ENCODE data around the gene SMOC2. TPM values are rescaled to one million over a fixed set of nuclear protein-coding genes. Genes with fewer than 3 reads are reported as not detected.

SMOC2 gene
- total RNA-seq, 3 donors from 2014 or later, result 11.4 to 40.4 (median 18.8) TPM

- ATAC-seq, result no peak
- Histone ChIP-seq H3K4me1 (ENCODE audit: low read depth) (no peaks in the 10 kb centered on the region), H3K9me3 (no peaks in the 10 kb centered on the region), H3K36me3 (ENCODE audit: low read depth) (no peaks in the 10 kb centered on the region), H3K4me3 (no peak overlapping the region)
- DNase-seq, result no peak
- TF ChIP-seq CTCF (IDR thresholded peaks at IDR 0.05), result no peak
- intact Hi-C loops (cut with DNase I, micrococcal nuclease), result no loop called here
Observed at GRCh38 chr6:168599769-168600330, 158.9 kb downstream of the SMOC2 start.

GRCh38 chr6:168600381-168600780 lies 159.4 kb downstream of the SMOC2 start:
- no peak for DNase-seq
- intact Hi-C loops (cut with DNase I, micrococcal nuclease), result no loop called here
- Histone ChIP-seq H3K9me3 (no peaks in the 10 kb centered on the region), H3K4me3 (no peak overlapping the region), H3K4me1 (ENCODE audit: low read depth) (no peaks in the 10 kb centered on the region), H3K36me3 (ENCODE audit: low read depth) (no peaks in the 10 kb centered on the region)
- TF ChIP-seq CTCF (IDR thresholded peaks at IDR 0.05), result no peak
- ATAC-seq, result no peak

GRCh38 chr6:168601111-168601510 lies 160.1 kb downstream of the SMOC2 start:
- DNase-seq, result no peak
- H3K36me3 ChIP-seq (ENCODE audit: low read depth), result no peaks in the 10 kb centered on the region
- no peak for TF ChIP-seq CTCF (IDR thresholded peaks at IDR 0.05)
- H3K9me3 ChIP-seq, result no peaks in the 10 kb centered on the region
- no peak for ATAC-seq
- intact Hi-C loops (cut with DNase I, micrococcal nuclease), result no loop called here
- H3K4me3 ChIP-seq, result no peak overlapping the region
- no peaks in the 10 kb centered on the region for H3K4me1 ChIP-seq (ENCODE audit: low read depth)

GRCh38 chr6:168601546-168601945 lies 160.6 kb downstream of the SMOC2 start:
- no peak for TF ChIP-seq CTCF (IDR thresholded peaks at IDR 0.05)
- DNase-seq (no peak), ATAC-seq (no peak)
- Histone ChIP-seq H3K4me3 (no peak overlapping the region), H3K4me1 (ENCODE audit: low read depth) (no peaks in the 10 kb centered on the region), H3K9me3 (no peaks in the 10 kb centered on the region), H3K36me3 (ENCODE audit: low read depth) (no peaks in the 10 kb centered on the region)
- intact Hi-C loops (cut with DNase I, micrococcal nuclease), result no loop called here

GRCh38 chr6:168602576-168602975 lies 161.6 kb downstream of the SMOC2 start:
- Histone ChIP-seq H3K36me3 (ENCODE audit: low read depth) (no peaks in the 10 kb centered on the region), H3K4me3 (no peak overlapping the region), H3K4me1 (ENCODE audit: low read depth) (no peaks in the 10 kb centered on the region), H3K9me3 (no peaks in the 10 kb centered on the region)
- intact Hi-C loops (cut with DNase I, micrococcal nuclease), result no loop called here
- no peak for ATAC-seq
- TF ChIP-seq CTCF (IDR thresholded peaks at IDR 0.05), result no peak
- no peak for DNase-seq

- no peak for TF ChIP-seq CTCF (IDR thresholded peaks at IDR 0.05)
- no peak for DNase-seq
Observed at GRCh38 chr6:168603234-168603633, 162.2 kb downstream of the SMOC2 start.

More at GRCh38 chr6:168603234-168603633, 162.2 kb downstream of the SMOC2 start:
- no peaks in the 10 kb centered on the region for H3K4me1 ChIP-seq (ENCODE audit: low read depth)
- intact Hi-C loops (cut with DNase I, micrococcal nuclease), result no loop called here
- H3K9me3 ChIP-seq, result no peaks in the 10 kb centered on the region
- ATAC-seq, result no peak
- H3K36me3 ChIP-seq (ENCODE audit: low read depth), result no peaks in the 10 kb centered on the region
- H3K4me3 ChIP-seq, result no peak overlapping the region

Measured in mucosa of descending colon (tissue), 3 donors.